BE2C (cell line): Measurements from ENCODE around the gene TMPRSS11F.

Experiments
- DNase-seq: peaks from one replicate; pipeline ENCODE4 v3.0.0-alpha.2; 2020
- H3K27me3 ChIP-seq: fragments of 250-450 bp; sonication (Bioruptor Pico); 2 replicates; pipeline ENCODE4 v1.5.1; 2020; ENCODE audit warnings: mild to moderate bottlenecking
- H3K36me3 ChIP-seq: fragments of 250-450 bp; sonication (Bioruptor Pico); 2 replicates; pipeline ENCODE4 v1.5.1; 2020; ENCODE audit warnings: mild to moderate bottlenecking
- H3K4me1 ChIP-seq: fragments of 250-450 bp; sonication (Bioruptor Pico); 2 replicates; pipeline ENCODE4 v1.5.1; 2020
- H3K4me3 ChIP-seq: 2 replicates; pipeline ENCODE4 v1.5.1; 2011; ENCODE audit warnings: low read depth, low read length
- H3K9me3 ChIP-seq: fragments of 250-450 bp; sonication (Bioruptor Pico); 2 replicates; pipeline ENCODE4 v1.5.1; 2020
- CTCF ChIP-seq: IDR thresholded peaks from 2 replicates; pipeline ENCODE4 v1.5.1; 2012; ENCODE audit warnings: mild to moderate bottlenecking, low read depth, low read length

Gene TMPRSS11F

DNA sequence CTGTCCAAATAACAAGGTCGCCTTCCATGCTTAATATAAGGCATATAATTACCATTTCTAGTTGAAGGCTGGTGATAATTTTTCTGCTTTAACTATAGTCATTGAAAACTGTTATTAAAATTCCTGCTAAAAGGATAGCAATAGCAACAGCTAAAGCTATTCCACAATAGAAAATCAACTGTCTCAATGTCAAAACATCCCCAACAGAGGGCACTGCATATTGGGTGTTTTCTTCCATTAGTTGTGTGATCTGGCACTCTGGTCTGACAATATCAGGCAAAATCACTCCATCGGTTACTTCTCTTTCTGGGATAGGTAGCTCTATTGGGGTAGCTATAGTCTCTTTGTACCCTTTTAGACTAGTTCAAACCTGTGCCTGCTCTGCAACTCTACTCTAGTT, 53.5 kb downstream of the TMPRSS11F start:
- Histone ChIP-seq H3K4me3 (no peak overlapping the region), H3K36me3 (no peaks in the 10 kb centered on the region), H3K4me1 (no peaks in the 10 kb centered on the region), H3K27me3 (no peaks in the 10 kb centered on the region), H3K9me3 (no peaks in the 10 kb centered on the region)
- DNase-seq = no peak
- no peak for TF ChIP-seq CTCF

- Histone ChIP-seq H3K36me3 (no peaks in the 10 kb centered on the region), H3K27me3 (no peaks in the 10 kb centered on the region), H3K4me1 (no peaks in the 10 kb centered on the region), H3K9me3 (no peaks in the 10 kb centered on the region), H3K4me3 (no peak overlapping the region)
- TF ChIP-seq CTCF = no peak
- DNase-seq = no peak
These were observed 55.3 kb downstream of the TMPRSS11F start for GRCh38 chr4:68074397-68074796.

- H3K4me3 ChIP-seq = no peak overlapping the region
- TF ChIP-seq CTCF = no peak
These were observed 59.4 kb downstream of the TMPRSS11F start for GRCh38 chr4:68070302-68070701.

GRCh38 chr4:68062501-68062900, 67.2 kb downstream of the TMPRSS11F start:
- Histone ChIP-seq H3K9me3 (no peaks in the 10 kb centered on the region), H3K27me3 (no peaks in the 10 kb centered on the region), H3K4me3 (no peak overlapping the region), H3K4me1 (no peaks in the 10 kb centered on the region), H3K36me3 (no peaks in the 10 kb centered on the region)
- no peak for TF ChIP-seq CTCF
- no peak for DNase-seq

More at GRCh38 chr4:68070302-68070701, 59.4 kb downstream of the TMPRSS11F start:
- Histone ChIP-seq H3K9me3 (no peaks in the 10 kb centered on the region), H3K4me1 (no peaks in the 10 kb centered on the region), H3K27me3 (no peaks in the 10 kb centered on the region), H3K36me3 (no peaks in the 10 kb centered on the region)
- no peak for DNase-seq

- Histone ChIP-seq H3K27me3 (no peaks in the 10 kb centered on the region), H3K9me3 (no peaks in the 10 kb centered on the region), H3K4me1 (no peaks in the 10 kb centered on the region), H3K4me3 (no peak overlapping the region), H3K36me3 (no peaks in the 10 kb centered on the region)
- no peak for TF ChIP-seq CTCF
- no peak for DNase-seq
These were observed 91.4 kb downstream of the TMPRSS11F start for GRCh38 chr4:68038272-68038671.

GRCh38 chr4:68021185-68021584, 108.5 kb downstream of the TMPRSS11F start:
- H3K9me3 ChIP-seq = no peaks in the 10 kb centered on the region
- H3K4me1 ChIP-seq = no peaks in the 10 kb centered on the region
- H3K27me3 ChIP-seq = no peaks in the 10 kb centered on the region
- H3K36me3 ChIP-seq = no peaks in the 10 kb centered on the region
- no peak overlapping the region for H3K4me3 ChIP-seq
- TF ChIP-seq CTCF = no peak
- DNase-seq = no peak
